ENCODE data around the gene NEK1. TPM values are rescaled to one million over a fixed set of nuclear protein-coding genes. Genes with fewer than 3 reads are reported as not detected.
A peak's percentile ranks its signal among the peaks of the same experiment; 100 is the strongest.

Gene NEK1
- total and polyA plus RNA-seq, 2 of the 13 experiments (the other 11 are each of a cell fraction or from before 2014, with no cell fraction given): 2.9 to 5.4 TPM

- TF ChIP-seq FOXO4 (CRISPR knock-in tag; conservative IDR thresholded peaks at IDR 0.05) (no peak), ZNF280B (CRISPR knock-in tag; IDR thresholded peaks at IDR 0.05; ENCODE audit: borderline replicate concordance) (peak; percentile 82), ZNF562 (CRISPR knock-in tag; IDR thresholded peaks at IDR 0.05; ENCODE audit: borderline replicate concordance) (no peak), ATF5 (CRISPR knock-in tag; IDR thresholded peaks at IDR 0.05; ENCODE audit: low read depth) (no peak), RBM39 (IDR thresholded peaks at IDR 0.05; ENCODE audit: low read depth, low read length, poor library complexity, severe bottlenecking) (peak; percentile 36), ZNF121 (CRISPR knock-in tag; IDR thresholded peaks at IDR 0.05) (no peak; the same call in 1 of the 2 replicates), ZFP36L1 (CRISPR knock-in tag; IDR thresholded peaks at IDR 0.05) (no peak), CREB3 (CRISPR knock-in tag; IDR thresholded peaks at IDR 0.05) (no peak), NCOR1 (IDR thresholded peaks at IDR 0.05; ENCODE audit: borderline replicate concordance, low read length) (no peak), ZNF691 (CRISPR knock-in tag; IDR thresholded peaks at IDR 0.05; ENCODE audit: borderline replicate concordance, low read depth) (peak; percentile 80; the same call in 1 of the 2 replicates), ARID4A (CRISPR knock-in tag; IDR thresholded peaks at IDR 0.05; ENCODE audit: borderline replicate concordance) (peak; percentile 93), RARA (CRISPR knock-in tag; IDR thresholded peaks at IDR 0.05) (0 out of 2 replicates have a peak, but pooled peaks have one; percentile 30), ELF1 (CRISPR knock-in tag; IDR thresholded peaks at IDR 0.05) (peak; percentile 58)
Measured at GRCh38 chr4:169611991-169612870, at the start of gene NEK1 (continued).

All from HepG2 (cell line).